NCI-H2107 treated with DMSO at 0.1 percent for 48 hours (cell line): ENCODE measurements around the gene IQGAP3.

Experiments
- DNase-seq: peaks from one replicate; lab custom pipeline; 2025; ENCODE audit not compliant: unreplicated experiment; lab: John Stamatoyannopoulos, UW

The IQGAP3 gene

GRCh38 chr1:156497743-156498431 lies 74.5 kb downstream of the IQGAP3 start:
- no peak for DNase-seq

- no peak for DNase-seq
Observed at GRCh38 chr1:156497078-156497742, 75.2 kb downstream of the IQGAP3 start.

GRCh38 chr1:156496211-156496761 lies 76.1 kb downstream of the IQGAP3 start:
- no peak for DNase-seq

- DNase-seq: no peak
Observed at GRCh38 chr1:156495401-156496140, 76.8 kb downstream of the IQGAP3 start.

GRCh38 chr1:156494309-156494895 lies 78.0 kb downstream of the IQGAP3 start:
- no peak for DNase-seq

- DNase-seq: no peak
Observed at GRCh38 chr1:156493742-156494141, 78.6 kb downstream of the IQGAP3 start.

- DNase-seq: no peak
Observed at GRCh38 chr1:156493154-156493631, 79.2 kb downstream of the IQGAP3 start.

GRCh38 chr1:156492591-156493080 lies 79.7 kb downstream of the IQGAP3 start:
- DNase-seq: no peak

- DNase-seq: no peak
Observed at GRCh38 chr1:156492013-156492590, 80.3 kb downstream of the IQGAP3 start.

GRCh38 chr1:156491151-156491949 lies 81.0 kb downstream of the IQGAP3 start:
- no peak for DNase-seq

- no peak for DNase-seq
Observed at GRCh38 chr1:156490401-156491032, 81.8 kb downstream of the IQGAP3 start.

GRCh38 chr1:156489935-156490293 lies 82.5 kb downstream of the IQGAP3 start:
- no peak for DNase-seq

- DNase-seq: peak; percentile 86
Observed at GRCh38 chr1:156489166-156489934, 83.0 kb downstream of the IQGAP3 start.

- no peak for DNase-seq
Observed at GRCh38 chr1:156488566-156489165, 83.7 kb downstream of the IQGAP3 start.

- no peak for DNase-seq
Observed at GRCh38 chr1:156487862-156488261, 84.5 kb downstream of the IQGAP3 start.

GRCh38 chr1:156486421-156487344 lies 85.7 kb downstream of the IQGAP3 start:
- DNase-seq: no peak

GRCh38 chr1:156485984-156486383 lies 86.4 kb downstream of the IQGAP3 start:
- DNase-seq: no peak
